OCI-LY7 (cell line): Measurements from ENCODE around the gene SEC14L1.

Source experiments
- EZH2phosphoT487 ChIP-seq: fragments of 200-600 bp; sonication (generic); IDR thresholded peaks from 2 replicates; pipeline ENCODE4 v1.6.1; 2018; ENCODE audit warnings: low read depth, borderline replicate concordance, mild to moderate bottlenecking, mixed run types, antibody characterized with exemption, low read length, moderate library complexity, mixed read lengths
- TF ChIP-seq, protein P1 (sequence below): fragments of 200-600 bp; sonication (generic); conservative IDR thresholded peaks from 2 replicates; pipeline ENCODE4 v1.5.1; 2014; ENCODE audit warnings: mild to moderate bottlenecking, antibody characterized with exemption, low read length, moderate library complexity, mixed read lengths

DNA sequence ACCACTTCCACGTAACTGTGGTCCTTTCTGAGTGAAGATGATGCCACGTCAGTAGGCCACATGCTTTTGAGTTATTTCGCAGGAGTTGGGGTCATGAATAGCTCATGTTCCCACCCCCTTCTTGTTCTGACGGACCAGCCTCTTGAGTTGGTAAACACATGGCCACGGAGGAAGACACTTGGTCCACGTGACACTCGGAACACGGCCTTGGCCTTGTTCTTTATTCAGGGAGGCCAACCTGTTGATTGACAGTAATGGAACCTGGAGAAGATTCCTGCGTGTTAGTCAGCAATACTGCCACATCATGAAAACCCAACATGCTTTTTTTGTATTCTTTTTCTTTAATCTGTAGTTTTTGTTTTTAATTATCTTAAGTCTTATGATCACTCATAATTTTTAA lies 56.3 kb downstream of the SEC14L1 start:
- TF ChIP-seq, protein P1, sequence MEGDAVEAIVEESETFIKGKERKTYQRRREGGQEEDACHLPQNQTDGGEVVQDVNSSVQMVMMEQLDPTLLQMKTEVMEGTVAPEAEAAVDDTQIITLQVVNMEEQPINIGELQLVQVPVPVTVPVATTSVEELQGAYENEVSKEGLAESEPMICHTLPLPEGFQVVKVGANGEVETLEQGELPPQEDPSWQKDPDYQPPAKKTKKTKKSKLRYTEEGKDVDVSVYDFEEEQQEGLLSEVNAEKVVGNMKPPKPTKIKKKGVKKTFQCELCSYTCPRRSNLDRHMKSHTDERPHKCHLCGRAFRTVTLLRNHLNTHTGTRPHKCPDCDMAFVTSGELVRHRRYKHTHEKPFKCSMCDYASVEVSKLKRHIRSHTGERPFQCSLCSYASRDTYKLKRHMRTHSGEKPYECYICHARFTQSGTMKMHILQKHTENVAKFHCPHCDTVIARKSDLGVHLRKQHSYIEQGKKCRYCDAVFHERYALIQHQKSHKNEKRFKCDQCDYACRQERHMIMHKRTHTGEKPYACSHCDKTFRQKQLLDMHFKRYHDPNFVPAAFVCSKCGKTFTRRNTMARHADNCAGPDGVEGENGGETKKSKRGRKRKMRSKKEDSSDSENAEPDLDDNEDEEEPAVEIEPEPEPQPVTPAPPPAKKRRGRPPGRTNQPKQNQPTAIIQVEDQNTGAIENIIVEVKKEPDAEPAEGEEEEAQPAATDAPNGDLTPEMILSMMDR = no peak
- TF ChIP-seq EZH2phosphoT487 = no peak
